Caki2 (cell line): Measurements from ENCODE around the gene MBTPS1. TPM values are rescaled to one million over a fixed set of nuclear protein-coding genes. Genes with fewer than 3 reads are reported as not detected.

Source experiments
- DNase-seq: peaks from one replicate; pipeline ENCODE4 v3.0.0-alpha.2; 2015; ENCODE audit warnings: low read depth
- in situ Hi-C: cut with HindIII; loops from 2 replicates; pipeline ENCODE4 v1.10.0; 2016; ENCODE audit warnings: low sequenced_read_pairs, low pct_unique_long_range_greater_than_20kb, mixed read lengths
- total RNA-seq: library from RNA; depleted of rRNA; stranded (reverse); fragments of >200 nt; shearing (Covaris generic); gene quantifications from 2 replicates; pipeline ENCODE4 v1.2.3, GENCODE V29; 2014; ENCODE audit warnings: low replicate concordance; rRNA removed

The MBTPS1 gene
- 103 and 106 TPM in 2 replicates for total RNA-seq

DNA sequence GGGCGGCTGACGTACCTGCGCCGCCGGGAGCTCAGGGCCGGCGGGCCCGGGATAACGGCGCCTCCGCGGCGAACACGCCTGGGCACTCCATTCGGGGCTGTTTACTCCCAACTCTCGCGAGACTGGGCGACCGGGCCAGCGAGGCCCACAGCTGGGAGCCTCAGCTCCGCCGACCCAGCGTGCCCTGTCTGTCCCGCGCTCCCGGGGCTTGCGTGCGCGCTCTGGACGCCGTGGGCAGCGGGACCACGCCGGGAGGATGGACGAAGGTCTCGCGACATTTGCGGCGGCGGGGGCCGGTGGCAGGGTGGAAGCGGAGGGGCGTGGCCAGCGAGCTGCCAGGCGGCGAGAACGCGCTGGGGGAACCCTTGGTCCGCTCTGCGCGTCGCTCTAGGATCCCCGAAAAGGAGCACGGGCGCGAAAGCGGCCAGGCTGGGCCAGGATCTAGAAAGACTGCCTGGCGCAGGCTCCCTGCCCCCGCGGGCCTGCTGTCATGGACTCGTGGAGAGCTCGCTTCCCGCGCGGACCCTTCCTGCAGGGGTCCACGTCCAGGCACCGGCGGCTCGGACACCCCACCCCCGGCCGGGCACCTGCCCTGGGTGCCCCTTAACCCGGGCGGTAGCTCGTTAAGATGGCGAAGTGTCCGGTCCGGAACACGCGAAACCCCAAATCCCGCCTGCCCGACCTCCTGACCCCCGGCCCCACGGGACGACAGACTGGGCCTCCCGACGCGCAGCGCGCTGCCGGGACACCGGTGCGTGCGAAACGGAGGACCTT, at the start of gene MBTPS1:
Gene MBTPS1 (minus strand): TSS at position 223 of the 774 bp plus-strand sequence. CDS start 15,159 bp downstream, outside the sequence.
- in situ Hi-C loops, result no loop called here
- peak; percentile 95 for DNase-seq

DNA sequence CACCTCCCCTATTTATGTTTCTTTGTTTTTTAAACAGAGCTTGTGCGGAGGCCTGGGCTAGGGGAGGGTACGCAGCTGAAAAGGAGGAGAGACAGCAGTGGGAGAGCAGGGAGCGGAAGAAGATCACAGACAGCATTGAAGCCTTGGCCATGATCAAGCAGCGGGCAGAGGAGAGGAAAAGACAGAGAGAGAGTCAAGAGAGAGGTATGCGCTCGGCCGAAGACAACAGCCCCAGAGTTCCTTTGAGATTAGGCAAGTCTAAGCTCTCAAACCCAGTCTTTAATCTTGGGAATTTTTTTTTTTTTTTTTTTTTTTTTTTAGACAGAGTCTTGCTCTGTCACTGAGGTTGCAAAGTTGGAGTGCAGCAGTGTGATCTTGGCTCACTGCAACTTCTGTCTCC, 49.0 kb upstream of the MBTPS1 start:
- in situ Hi-C loops, result no loop called here
- DNase-seq, result no peak

DNA sequence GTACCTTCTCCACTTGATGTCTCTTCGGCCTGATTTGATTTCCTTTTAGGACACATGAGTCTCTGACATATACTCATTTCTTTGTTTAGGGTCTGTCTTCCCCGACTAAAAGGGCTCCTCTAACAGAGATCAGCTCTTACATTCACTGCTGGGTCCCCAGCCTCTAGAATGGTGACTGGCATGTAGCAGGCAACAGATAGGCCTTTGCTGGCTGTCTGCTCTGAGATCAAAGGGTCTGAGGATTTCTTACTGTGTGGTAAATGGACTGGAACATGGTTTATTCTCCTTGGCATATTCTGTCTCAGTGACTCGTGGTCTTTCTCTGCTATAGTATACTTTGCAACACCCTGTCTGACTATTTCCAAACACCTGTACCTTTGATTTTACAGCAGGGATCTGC, 45.1 kb upstream of the MBTPS1 start:
- in situ Hi-C loops, result no loop called here
- no peak for DNase-seq

DNA sequence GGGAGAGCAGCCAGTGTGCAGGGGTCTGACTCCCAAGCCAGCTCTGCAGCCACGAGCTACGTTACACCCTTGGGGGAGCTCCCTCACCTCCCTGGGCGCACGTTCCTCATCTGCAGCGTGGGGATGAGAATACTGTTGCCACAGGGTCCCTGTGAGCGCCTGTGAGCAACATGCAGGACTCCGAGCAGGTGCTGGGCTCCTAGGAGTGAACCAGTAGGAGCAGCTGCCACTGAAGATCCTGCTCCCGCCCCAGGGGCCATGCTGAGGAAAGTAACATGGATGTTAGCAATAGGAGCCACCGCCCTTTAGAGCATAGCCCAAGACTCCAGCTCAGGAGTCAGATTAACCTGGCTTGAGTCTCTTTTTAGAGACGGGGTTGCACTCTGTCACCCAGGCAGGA, 44.3 kb upstream of the MBTPS1 start:
- in situ Hi-C loops, result no loop called here
- no peak for DNase-seq

DNA sequence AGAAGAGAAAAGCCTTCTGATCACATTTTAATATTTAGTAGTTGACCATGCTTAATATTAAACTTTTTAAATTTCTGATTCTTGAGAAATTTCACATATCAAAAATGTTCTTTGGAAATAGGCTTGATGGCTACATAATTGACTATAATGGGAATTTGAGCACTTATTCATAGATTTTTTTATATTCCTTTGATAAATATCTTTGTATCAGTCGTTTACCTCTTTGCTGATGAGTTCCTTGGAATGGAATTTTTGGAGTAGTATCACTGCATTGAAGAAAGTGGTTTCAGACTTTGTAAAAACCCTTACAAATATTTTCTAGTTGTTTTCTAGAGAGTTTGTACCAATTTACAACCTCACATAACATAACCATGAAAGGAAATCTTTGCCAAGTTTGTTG, 43.1 kb upstream of the MBTPS1 start:
- DNase-seq, result no peak
- in situ Hi-C loops, result no loop called here

DNA sequence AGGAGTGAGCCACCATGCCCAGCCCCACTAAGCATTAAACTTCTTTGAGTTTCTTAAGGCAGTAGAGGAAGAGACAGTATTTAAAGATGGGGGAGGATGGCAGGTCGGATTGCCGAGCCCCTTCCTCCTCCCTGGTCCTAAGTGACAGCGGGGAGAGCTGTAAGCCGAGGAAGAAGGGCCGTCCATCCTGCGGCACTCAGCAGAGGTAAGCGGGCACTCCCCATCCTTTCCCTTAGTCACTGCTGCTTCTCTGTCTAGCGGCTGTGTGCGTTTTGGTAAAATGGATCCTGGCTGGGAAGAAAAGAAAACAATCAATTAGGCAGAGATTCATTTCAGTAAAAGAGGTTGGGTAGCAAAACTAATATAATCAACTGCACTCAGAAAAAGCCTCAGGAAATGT, 42.3 kb upstream of the MBTPS1 start:
- in situ Hi-C loops, result no loop called here
- DNase-seq, result no peak

DNA sequence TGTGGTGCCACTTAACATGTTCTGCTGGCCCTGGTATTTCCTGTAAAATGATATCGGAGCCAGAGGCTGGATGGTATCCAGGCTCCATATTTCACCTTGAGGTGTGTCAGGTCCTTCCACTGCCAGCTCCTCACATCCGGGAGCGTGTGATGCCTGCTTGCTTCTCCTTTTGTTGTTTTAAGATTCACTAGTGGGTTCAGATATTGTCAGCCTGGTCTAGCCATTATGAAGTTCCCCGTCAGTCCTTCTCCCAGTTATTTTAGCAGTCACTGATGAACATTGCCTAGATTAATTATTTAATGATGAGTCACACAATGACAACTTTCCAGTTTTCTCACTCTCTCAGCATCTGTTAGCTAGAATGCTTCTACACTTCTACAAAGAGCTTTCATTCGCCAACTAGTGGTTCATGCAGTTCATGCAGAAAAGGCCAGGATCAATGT, 39.6 kb upstream of the MBTPS1 start:
- in situ Hi-C loops, result no loop called here
- DNase-seq, result peak; percentile 87

DNA sequence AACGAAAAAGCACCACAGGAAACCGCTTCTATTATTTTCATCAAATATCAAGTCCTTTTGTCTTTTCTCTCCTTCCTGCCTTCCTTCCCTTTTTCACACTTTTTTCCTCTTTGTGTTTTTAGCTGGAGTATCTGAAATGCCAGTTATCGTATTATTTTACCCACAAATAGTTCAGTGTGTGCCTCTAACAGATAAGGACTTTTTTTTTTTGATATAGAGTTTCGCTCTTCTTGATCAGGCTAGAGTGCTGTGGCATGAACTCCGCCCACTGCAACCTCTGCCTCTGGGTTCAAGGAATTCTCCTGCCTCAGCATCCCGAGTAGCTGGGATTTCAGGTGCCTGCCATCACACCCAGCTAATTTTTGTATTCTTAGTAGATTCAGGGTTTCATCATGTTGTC, 39.0 kb upstream of the MBTPS1 start:
- in situ Hi-C loops, result no loop called here
- DNase-seq, result no peak

DNA sequence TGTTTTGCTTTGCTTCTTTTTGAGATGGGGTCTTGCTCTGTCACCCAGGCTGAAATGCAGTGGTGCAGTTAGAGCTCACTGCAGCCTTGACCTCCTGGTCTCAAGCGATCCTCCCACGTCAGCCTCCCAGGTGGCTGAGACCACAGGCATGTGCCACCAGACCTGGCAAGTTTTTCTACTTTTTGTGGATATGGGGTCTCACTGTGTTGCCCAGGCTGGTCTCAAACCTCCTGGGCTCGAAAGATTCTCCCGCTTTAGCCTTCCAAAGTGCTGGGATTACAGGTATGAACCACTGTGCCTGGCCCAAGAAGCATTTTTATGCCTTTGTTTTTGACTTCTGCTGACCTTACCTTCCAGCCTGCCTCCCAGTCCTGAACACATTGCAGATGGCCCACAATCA, 38.5 kb upstream of the MBTPS1 start:
- no peak for DNase-seq
- in situ Hi-C loops, result no loop called here

DNA sequence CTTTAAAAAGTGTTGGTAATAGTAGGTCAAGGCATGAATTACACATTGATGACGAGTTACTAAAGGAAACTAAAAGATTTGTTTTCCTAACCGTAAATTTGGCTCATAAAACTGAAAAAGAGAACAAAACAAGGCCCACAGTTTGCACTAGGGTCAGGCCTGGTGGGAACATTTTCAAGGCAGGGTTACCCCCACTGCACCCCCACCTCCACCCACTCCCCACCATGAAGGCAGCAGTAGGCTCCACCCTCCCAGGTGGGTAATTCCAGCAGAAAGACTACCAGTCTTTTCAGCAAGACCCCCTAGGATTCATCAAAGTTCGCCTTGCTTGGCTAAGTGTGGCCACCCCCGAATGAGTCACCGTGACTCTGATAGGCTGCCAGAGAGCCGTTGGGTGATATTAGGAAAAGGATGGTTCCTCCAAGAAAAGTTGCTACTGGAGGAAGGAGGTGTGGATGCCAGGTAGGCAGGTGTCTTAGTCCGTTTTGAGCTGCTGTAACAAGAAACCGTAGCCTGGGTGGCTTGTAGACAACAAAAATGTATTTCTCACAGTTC, 37.0 kb upstream of the MBTPS1 start:
- no peak for DNase-seq
- in situ Hi-C loops, result no loop called here

DNA sequence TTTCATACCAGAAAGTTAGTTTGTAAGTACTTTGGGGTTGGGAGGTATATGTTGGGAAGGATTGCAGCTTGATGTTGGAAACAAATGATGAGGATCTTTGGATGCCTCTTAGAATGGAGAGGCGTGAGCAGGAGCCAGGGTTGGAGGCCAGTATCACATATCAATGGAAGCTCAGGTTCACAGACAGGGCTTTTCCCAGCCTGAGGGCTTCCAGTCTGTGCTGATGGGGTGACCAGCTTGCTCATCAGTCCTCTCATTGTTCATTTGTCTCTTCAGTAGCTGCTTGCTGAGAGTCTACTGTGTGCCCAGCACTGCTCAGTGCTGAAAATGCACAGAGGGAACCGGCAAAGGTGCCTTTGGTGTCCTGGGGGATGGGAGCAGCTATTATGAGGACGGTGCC, 34.2 kb upstream of the MBTPS1 start:
- in situ Hi-C loops, result no loop called here
- DNase-seq, result no peak

DNA sequence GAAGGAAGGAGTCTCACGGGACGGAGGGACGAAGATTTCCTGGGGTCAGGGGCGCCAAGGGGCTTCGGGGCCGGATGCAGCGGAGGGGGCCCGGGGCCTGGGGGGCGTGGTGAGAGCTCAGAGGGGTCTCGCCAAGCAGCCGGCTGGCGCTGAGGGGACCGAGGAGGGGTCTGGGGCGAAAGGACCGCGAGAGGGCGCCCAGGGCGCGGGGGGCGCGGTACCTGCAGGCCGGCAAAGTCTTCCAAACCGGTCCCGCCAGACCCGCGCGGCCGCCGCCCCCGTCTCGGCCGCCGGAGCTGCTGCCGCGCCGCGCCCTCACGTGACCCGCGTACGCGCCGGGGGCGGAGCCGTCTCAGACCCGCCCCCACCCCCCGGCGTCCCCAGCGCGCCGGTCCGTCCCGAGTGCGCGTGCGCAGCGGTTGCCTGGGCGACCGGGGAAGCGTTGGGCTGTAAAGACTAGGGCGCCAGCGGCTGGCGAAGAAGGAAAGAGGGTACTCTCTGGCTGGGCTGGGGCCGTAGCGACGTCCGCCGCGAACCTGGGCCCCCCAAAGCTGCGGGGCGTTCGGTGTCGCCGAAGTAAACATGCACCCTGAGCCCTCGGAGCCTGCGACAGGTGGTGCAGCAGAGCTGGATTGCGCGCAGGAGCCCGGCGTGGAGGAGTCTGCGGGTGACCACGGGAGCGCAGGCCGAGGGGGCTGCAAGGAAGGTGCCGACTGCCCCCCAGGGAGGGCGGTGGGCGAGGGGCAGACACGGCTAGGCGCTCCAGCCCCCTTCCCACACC, 28.3 kb upstream of the MBTPS1 start, which contains the start of the genes DNAAF1 and HSDL1:
Gene DNAAF1 (plus strand): TSS at position 450 of the 781 bp plus-strand sequence. CDS start 133 bp downstream, at position 583.
Gene HSDL1 (minus strand): TSS at position 319 of the 781 bp plus-strand sequence. CDS start 13,856 bp downstream, outside the sequence.
- DNase-seq, result peak; percentile 78
- in situ Hi-C loops, result no loop called here

DNA sequence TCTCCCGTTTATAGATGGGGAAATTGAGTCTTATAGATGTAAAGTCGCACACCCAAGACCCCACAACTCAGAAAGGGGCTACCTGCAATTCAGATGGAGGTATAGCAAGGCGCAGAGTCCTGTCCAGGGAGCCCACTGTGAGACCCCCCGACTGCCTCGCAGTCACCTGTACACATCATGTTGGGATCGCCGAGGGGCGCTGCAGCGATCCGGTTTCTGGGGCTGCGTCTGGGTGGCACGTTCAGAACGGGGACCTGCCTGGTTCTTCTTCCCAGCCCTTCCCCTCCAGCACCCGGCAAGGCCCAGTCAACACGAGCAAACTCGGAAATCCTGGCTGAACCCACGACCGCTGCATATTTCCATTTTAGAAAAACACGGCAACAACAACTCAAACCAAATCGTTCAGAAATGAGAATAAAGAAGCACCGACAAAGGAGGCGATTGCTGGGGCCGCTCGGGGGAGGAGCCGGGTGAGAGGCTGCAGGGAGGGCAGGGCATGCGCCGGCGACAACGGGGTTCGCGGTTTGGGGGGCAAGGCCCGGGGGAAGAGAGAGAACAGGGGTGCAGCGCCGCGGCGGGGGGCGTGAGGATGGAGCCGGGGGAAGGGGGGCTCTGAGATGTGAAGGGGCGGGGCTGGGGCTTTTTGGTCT, 27.6 kb upstream of the MBTPS1 start:
- peak; percentile 25 for DNase-seq
- in situ Hi-C loops, result no loop called here

DNA sequence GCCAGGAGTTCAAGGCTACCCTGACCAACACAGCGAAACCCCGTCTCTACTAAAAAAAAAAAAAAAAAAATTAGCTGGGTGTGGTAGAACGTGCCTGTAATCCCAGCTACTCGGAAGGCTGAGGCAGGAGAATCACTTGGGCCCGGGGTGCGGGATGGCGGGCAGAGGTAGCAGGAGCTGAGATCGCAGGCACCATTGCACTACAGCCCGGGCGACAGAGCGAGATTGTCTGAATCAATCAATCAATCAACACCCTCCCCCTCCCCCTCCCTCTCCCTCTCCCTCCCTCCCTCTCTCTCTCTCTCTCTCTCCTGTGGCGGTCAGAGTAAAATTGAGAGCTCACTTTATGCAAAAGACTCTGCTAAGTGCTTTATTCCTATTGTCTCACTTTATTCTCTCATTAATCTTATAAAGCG, 27.1 kb upstream of the MBTPS1 start:
- in situ Hi-C loops, result no loop called here
- DNase-seq, result no peak

DNA sequence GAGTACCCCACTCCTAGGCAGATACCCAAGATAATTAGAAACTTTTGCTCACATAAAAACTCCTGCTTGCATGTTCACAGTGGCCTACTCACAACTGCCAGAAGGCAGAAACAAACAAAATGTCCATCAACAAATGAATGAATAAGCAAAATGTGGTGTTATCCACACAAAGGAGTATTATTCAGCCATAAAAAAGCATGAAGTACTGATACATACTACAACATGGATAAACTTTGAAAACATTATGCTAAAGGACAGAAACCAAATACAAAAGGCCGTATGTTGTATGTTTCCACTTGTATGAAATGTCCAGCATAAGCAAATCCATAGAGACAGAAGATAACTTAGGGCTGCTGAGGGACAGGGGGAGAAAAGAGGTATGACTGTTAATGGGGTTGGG, 26.3 kb upstream of the MBTPS1 start:
- in situ Hi-C loops, result no loop called here
- DNase-seq, result no peak

DNA sequence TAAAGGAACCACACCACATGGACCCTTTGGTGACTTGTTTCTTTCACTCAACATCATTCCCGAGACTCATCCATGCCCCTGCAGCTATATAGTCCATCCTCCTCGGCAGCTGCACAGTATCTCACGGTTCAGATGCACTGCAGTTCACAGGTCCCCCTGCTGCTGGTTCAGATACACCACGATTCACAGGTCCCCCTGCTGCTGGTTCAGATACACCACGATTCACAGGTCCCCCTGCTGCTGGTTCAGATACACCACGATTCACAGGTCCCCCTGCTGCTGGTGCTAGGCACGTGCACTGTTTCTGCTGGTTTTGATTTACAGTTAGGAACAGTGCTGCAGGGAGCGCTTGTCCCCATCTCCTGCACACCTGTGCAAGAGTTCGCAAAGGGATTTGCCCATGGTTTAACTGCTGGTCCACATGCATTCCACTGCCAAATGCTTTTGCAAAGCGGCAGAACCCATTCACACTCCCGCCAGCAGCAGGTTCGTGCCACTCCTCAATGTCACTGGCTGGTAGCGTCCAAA, 24.5 kb upstream of the MBTPS1 start:
- DNase-seq, result no peak
- in situ Hi-C loops, result no loop called here

DNA sequence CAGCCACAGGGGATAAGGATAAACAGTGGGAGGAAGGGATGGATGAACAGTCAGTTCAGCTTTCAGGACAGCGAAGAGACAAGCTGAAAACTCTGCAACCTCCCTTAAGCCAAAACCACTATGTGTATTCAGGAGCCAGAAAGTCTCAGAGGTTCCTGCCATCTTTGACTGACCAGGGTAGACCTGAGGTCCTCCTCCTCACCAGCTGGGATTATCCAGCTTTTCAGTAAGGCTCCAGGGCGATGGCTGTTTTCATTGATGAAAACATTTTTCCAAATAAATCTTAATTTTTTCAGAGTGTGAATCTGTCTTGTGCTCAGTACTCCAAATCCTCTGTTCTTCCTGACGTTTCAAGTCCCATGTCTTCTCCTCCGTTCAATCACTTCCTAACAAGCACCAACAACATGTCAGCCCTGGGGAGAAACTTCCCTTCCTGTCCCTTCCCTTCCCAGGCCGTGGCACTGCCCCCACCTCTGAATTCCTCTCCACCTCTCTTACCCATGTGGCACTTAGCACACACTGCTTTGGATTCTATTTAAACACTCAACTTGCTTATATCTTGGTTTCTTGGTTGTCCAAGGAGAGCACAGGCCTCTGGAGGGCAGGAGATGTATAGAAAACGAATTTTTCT, 23.0 kb upstream of the MBTPS1 start:
- in situ Hi-C loops, result no loop called here
- DNase-seq, result no peak
